ENCODE results near the gene UPF1.
A peak's percentile ranks its signal among the peaks of the same experiment; 100 is the strongest.

UPF1 gene

GRCh38 chr19:18831524-18832305 is at the start of gene UPF1:
TSS of gene UPF1 (plus strand) at chr19:18831959. CDS start at chr19:18832210, 251 bp downstream.
- peak; percentile 78 for ATAC-seq
- TF ChIP-seq PATZ1 (CRISPR knock-in tag; IDR thresholded peaks at IDR 0.05; ENCODE audit: borderline replicate concordance) (no peak), CSDC2 (CRISPR knock-in tag; IDR thresholded peaks at IDR 0.05) (0 out of 2 replicates have a peak, but pooled peaks have one; percentile 78), TSHZ2 (CRISPR knock-in tag; IDR thresholded peaks at IDR 0.05) (peak; percentile 70), SNAI2 (CRISPR knock-in tag; IDR thresholded peaks at IDR 0.05) (0 out of 2 replicates have a peak, but pooled peaks have one; percentile 54)

- no peak for TF ChIP-seq TCF4 (CRISPR knock-in tag; IDR thresholded peaks at IDR 0.05; ENCODE audit: borderline replicate concordance)
- TF ChIP-seq ESRRG (CRISPR knock-in tag; IDR thresholded peaks at IDR 0.05) = no peak
- no peak for TF ChIP-seq GLIS3 (CRISPR knock-in tag; IDR thresholded peaks at IDR 0.05)
- no peak for TF ChIP-seq PPARA (CRISPR knock-in tag; IDR thresholded peaks at IDR 0.05; ENCODE audit: borderline replicate concordance)
- no peak for TF ChIP-seq ZC3H10 (CRISPR knock-in tag; IDR thresholded peaks at IDR 0.05)
- TF ChIP-seq ZNF8 (CRISPR knock-in tag; IDR thresholded peaks at IDR 0.05) = no peak
- no peak for TF ChIP-seq POU6F1 (CRISPR knock-in tag; IDR thresholded peaks at IDR 0.05; ENCODE audit: borderline replicate concordance, low read depth)
- TF ChIP-seq ISL1 (CRISPR knock-in tag; IDR thresholded peaks at IDR 0.05) = no peak
- no peak for TF ChIP-seq ARNTL (CRISPR knock-in tag; IDR thresholded peaks at IDR 0.05; ENCODE audit: borderline replicate concordance, low read depth)
- no peak for TF ChIP-seq ZNF565 (CRISPR knock-in tag; conservative IDR thresholded peaks at IDR 0.05; ENCODE audit: low read depth)
- no peak for ATAC-seq
Measured at GRCh38 chr19:18782559-18783225, 49.1 kb upstream of the UPF1 start.

- no peak for ATAC-seq
- TF ChIP-seq ISL1 (CRISPR knock-in tag; IDR thresholded peaks at IDR 0.05) (no peak), ARNTL (CRISPR knock-in tag; IDR thresholded peaks at IDR 0.05; ENCODE audit: borderline replicate concordance, low read depth) (no peak), RARB (CRISPR knock-in tag; IDR thresholded peaks at IDR 0.05) (no peak), CSDC2 (CRISPR knock-in tag; IDR thresholded peaks at IDR 0.05) (no peak), ESRRG (CRISPR knock-in tag; IDR thresholded peaks at IDR 0.05) (no peak), ZFP3 (CRISPR knock-in tag; IDR thresholded peaks at IDR 0.05) (no peak), POU6F1 (CRISPR knock-in tag; IDR thresholded peaks at IDR 0.05; ENCODE audit: borderline replicate concordance, low read depth) (no peak), PPARA (CRISPR knock-in tag; IDR thresholded peaks at IDR 0.05; ENCODE audit: borderline replicate concordance) (no peak), PATZ1 (CRISPR knock-in tag; IDR thresholded peaks at IDR 0.05; ENCODE audit: borderline replicate concordance) (no peak), BACH2 (CRISPR knock-in tag; IDR thresholded peaks at IDR 0.05; ENCODE audit: borderline replicate concordance) (no peak), SNAI2 (CRISPR knock-in tag; IDR thresholded peaks at IDR 0.05) (no peak), OSR1 (CRISPR knock-in tag; IDR thresholded peaks at IDR 0.05) (no peak), TOX (CRISPR knock-in tag; IDR thresholded peaks at IDR 0.05; ENCODE audit: borderline replicate concordance) (no peak), ZNF8 (CRISPR knock-in tag; IDR thresholded peaks at IDR 0.05) (no peak), TCF4 (CRISPR knock-in tag; IDR thresholded peaks at IDR 0.05; ENCODE audit: borderline replicate concordance) (no peak), CREB5 (CRISPR knock-in tag; IDR thresholded peaks at IDR 0.05; ENCODE audit: low read depth) (no peak), ZFP30 (CRISPR knock-in tag; IDR thresholded peaks at IDR 0.05) (no peak)
Measured at GRCh38 chr19:18783958-18784785, 47.6 kb upstream of the UPF1 start.

Measured in SK-N-SH treated with all-trans-retinoic acid at 6 μM for 48 hours (cell line).